ENCODE results near the gene PPIH. TPM values are rescaled to one million over a fixed set of nuclear protein-coding genes. Genes with fewer than 3 reads are reported as not detected.
"Not testable (repeated sequence)": the region's sequence is repeated elsewhere in the genome, so short reads cannot be mapped to it uniquely, and the experiment has no call there.

PPIH gene
- total RNA-seq (2014; rRNA removed; shearing (Covaris generic); ENCODE audit: low replicate concordance) = 42.1 and 53.0 TPM in 2 replicates

DNA sequence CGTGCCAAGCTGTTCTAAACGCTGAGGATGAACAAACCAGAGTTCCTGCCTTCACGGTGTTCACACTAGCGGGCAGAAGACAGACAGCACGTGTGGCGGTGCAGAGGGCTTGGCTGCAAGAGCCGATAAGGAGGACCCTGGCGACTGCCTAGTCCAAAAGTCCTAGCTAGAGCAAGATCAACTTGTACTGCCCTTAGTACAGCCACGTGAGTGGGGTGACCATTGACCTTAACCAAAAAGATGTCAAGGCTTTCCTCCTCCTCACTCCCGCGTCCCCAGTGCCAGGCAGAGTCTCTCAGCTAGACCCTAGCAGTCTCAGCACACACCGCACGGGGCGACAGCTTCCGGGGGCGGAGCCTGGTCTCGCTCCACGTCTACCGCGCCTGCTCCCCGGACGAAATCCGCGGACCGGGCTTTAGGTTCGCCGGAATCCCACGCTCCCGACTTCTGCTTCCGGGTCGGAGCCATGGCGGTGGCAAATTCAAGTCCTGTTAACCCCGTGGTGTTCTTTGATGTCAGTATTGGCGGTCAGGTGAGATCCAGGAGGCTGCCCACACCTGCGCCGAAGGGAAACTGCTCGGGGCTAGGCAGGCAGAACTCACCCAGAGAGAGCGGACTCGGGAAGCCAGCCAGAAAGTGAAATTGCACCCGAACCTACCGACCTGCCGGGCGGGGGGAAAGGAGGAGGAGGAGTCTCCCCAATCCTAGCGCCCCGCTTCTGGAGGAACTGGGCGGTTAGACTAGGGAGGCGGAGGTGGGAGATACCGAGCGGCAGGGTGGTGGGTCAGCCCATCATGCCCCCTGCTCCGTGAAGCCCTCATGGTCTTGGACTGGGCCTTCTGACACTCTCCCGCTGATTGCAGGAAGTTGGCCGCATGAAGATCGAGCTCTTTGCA lies at the start of gene PPIH:
PPIH (plus strand) TSS at position 443 of the 896 bp plus-strand sequence; CDS start at position 467, 24 bp downstream.
- H3K9me2 ChIP-seq (replicated peaks; ENCODE audit: insufficient read depth, low read length) = no peaks in the 10 kb centered on the region
- peaks cover 26% of the 10 kb centered on the region; the same call in 1 of the 2 replicates for H3K36me3 ChIP-seq (ENCODE audit: insufficient read depth, low read length)
- peak within 1 kb of the TSS; percentile 81 for H3K4me2 ChIP-seq (ENCODE audit: low read depth, low read length, poor library complexity, severe bottlenecking)
- peak within 1 kb of the TSS; percentile 84 for H3K4me3 ChIP-seq (ENCODE audit: low read length)
- no peaks in the 10 kb centered on the region for H4K20me1 ChIP-seq (ENCODE audit: insufficient read depth, low read depth, low read length)
- H2AFZ ChIP-seq (ENCODE audit: low read length) = peak within 1 kb of the TSS; percentile 62; the same call in 1 of the 2 replicates
- no peaks in the 10 kb centered on the region for H3K27me3 ChIP-seq (ENCODE audit: low read length)
- H3K9me3 ChIP-seq (ENCODE audit: low read length) = no peaks in the 10 kb centered on the region
- peaks cover 48% of the 10 kb centered on the region for H3K79me2 ChIP-seq (ENCODE audit: low read length)
- H3K9ac ChIP-seq (ENCODE audit: low read length) = peak within 1 kb of the TSS; percentile 85
- no peak within 1 kb of the TSS; the same call in 1 of the 2 replicates for H3K27ac ChIP-seq (ENCODE audit: low read length)
- peak; percentile 98 for DNase-seq
- peaks cover 23% of the 10 kb centered on the region for H3K4me1 ChIP-seq (ENCODE audit: low read length)

- no peaks in the 10 kb centered on the region; the same call in 1 of the 2 replicates for H3K4me1 ChIP-seq (ENCODE audit: low read length)
- H2AFZ ChIP-seq (ENCODE audit: low read length) = no peak overlapping the region
- no peak overlapping the region for H3K4me2 ChIP-seq (ENCODE audit: low read depth, low read length, poor library complexity, severe bottlenecking)
- H4K20me1 ChIP-seq (ENCODE audit: insufficient read depth, low read depth, low read length) = no peaks in the 10 kb centered on the region
- no peak for DNase-seq
- H3K79me2 ChIP-seq (ENCODE audit: low read length) = no peaks in the 10 kb centered on the region
- no peak overlapping the region for H3K27ac ChIP-seq (ENCODE audit: low read length)
- H3K9ac ChIP-seq (ENCODE audit: low read length) = no peak overlapping the region
- H3K9me2 ChIP-seq (replicated peaks; ENCODE audit: insufficient read depth, low read length) = no peaks in the 10 kb centered on the region
- no peaks in the 10 kb centered on the region for H3K9me3 ChIP-seq (ENCODE audit: low read length)
- H3K4me3 ChIP-seq (ENCODE audit: low read length) = no peak overlapping the region
- no peaks in the 10 kb centered on the region for H3K27me3 ChIP-seq (ENCODE audit: low read length)
- H3K36me3 ChIP-seq (ENCODE audit: insufficient read depth, low read length) = no peaks in the 10 kb centered on the region
These were observed 44.5 kb upstream of the PPIH start for GRCh38 chr1:42613803-42614131.

- H4K20me1 ChIP-seq (ENCODE audit: insufficient read depth, low read depth, low read length) = no peaks in the 10 kb centered on the region
- H3K4me2 ChIP-seq (ENCODE audit: low read depth, low read length, poor library complexity, severe bottlenecking) = no peak overlapping the region
- H3K79me2 ChIP-seq (ENCODE audit: low read length) = no peaks in the 10 kb centered on the region
- H3K27me3 ChIP-seq (ENCODE audit: low read length) = no peaks in the 10 kb centered on the region
- no peaks in the 10 kb centered on the region for H3K9me3 ChIP-seq (ENCODE audit: low read length)
- no peak overlapping the region for H3K27ac ChIP-seq (ENCODE audit: low read length)
- H3K4me1 ChIP-seq (ENCODE audit: low read length) = no peaks in the 10 kb centered on the region; the same call in 1 of the 2 replicates
- H3K4me3 ChIP-seq (ENCODE audit: low read length) = no peak overlapping the region
- no peak overlapping the region for H3K9ac ChIP-seq (ENCODE audit: low read length)
- no peak for DNase-seq
- no peak overlapping the region for H2AFZ ChIP-seq (ENCODE audit: low read length)
- no peaks in the 10 kb centered on the region for H3K9me2 ChIP-seq (replicated peaks; ENCODE audit: insufficient read depth, low read length)
- H3K36me3 ChIP-seq (ENCODE audit: insufficient read depth, low read length) = no peaks in the 10 kb centered on the region
These were observed 39.4 kb upstream of the PPIH start for GRCh38 chr1:42618866-42619265.

DNA sequence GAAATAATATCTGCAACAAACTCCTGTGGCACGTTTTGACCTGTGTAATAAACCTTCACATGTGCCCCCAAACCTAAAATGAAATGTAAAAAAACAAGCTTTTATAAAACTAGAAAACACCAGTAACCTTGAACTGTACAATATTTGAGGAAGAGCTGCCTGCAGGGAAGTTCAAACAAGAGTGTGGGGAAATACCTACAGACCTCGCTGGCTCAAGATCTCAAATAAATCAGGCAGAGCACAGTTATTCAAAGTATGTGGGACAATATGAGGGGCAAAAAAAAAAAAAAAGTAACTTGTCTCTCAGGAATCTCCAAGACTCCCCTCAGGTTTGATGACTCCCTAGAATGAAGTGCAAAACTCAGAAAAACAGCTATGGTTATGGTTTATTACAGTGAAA lies 37.9 kb upstream of the PPIH start:
- Histone ChIP-seq H3K9me2 (replicated peaks; ENCODE audit: insufficient read depth, low read length) (no peaks in the 10 kb centered on the region), H3K4me1 (ENCODE audit: low read length) (no peaks in the 10 kb centered on the region; the same call in 1 of the 2 replicates), H2AFZ (ENCODE audit: low read length) (no peak overlapping the region), H3K27me3 (ENCODE audit: low read length) (no peaks in the 10 kb centered on the region), H3K9ac (ENCODE audit: low read length) (no peak overlapping the region), H4K20me1 (ENCODE audit: insufficient read depth, low read depth, low read length) (no peaks in the 10 kb centered on the region), H3K27ac (ENCODE audit: low read length) (no peak overlapping the region), H3K4me3 (ENCODE audit: low read length) (no peak overlapping the region), H3K9me3 (ENCODE audit: low read length) (no peaks in the 10 kb centered on the region), H3K4me2 (ENCODE audit: low read depth, low read length, poor library complexity, severe bottlenecking) (no peak overlapping the region), H3K36me3 (ENCODE audit: insufficient read depth, low read length) (no peaks in the 10 kb centered on the region), H3K79me2 (ENCODE audit: low read length) (no peaks in the 10 kb centered on the region)
- no peak for DNase-seq

DNA sequence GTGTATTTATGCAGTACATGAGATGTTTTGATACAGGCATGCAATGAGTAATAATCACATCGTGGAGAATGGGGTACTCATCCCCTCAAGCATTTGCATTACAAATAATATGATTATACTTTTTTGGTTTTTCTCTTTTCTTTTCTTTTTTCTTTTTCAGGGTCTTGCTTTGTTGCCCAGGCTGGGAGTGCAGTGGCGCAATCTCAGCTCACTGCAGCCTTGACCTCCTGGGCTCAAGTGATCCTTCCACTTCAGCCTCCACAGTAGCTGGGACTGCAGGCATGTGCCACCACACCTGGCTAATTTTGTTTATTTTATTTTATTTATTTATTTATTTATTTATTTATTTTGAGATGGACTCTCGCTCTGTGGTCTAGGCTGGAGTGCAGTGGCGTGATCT lies 37.0 kb upstream of the PPIH start:
- not testable (repeated sequence) for H3K79me2 ChIP-seq (ENCODE audit: low read length); DNase-seq; H3K4me2 ChIP-seq (ENCODE audit: low read depth, low read length, poor library complexity, severe bottlenecking); H3K9me2 ChIP-seq (replicated peaks; ENCODE audit: insufficient read depth, low read length); H2AFZ ChIP-seq (ENCODE audit: low read length); H3K4me1 ChIP-seq (ENCODE audit: low read length); H3K27ac ChIP-seq (ENCODE audit: low read length); H3K9me3 ChIP-seq (ENCODE audit: low read length); H3K27me3 ChIP-seq (ENCODE audit: low read length); H3K36me3 ChIP-seq (ENCODE audit: insufficient read depth, low read length); H3K9ac ChIP-seq (ENCODE audit: low read length); H4K20me1 ChIP-seq (ENCODE audit: insufficient read depth, low read depth, low read length); H3K4me3 ChIP-seq (ENCODE audit: low read length)

GRCh38 chr1:42627205-42627604 lies 31.0 kb upstream of the PPIH start:
- H3K4me2 ChIP-seq (ENCODE audit: low read depth, low read length, poor library complexity, severe bottlenecking); H3K27ac ChIP-seq (ENCODE audit: low read length); H2AFZ ChIP-seq (ENCODE audit: low read length); H3K9ac ChIP-seq (ENCODE audit: low read length); DNase-seq; H3K4me3 ChIP-seq (ENCODE audit: low read length); H3K4me1 ChIP-seq (ENCODE audit: low read length); H3K36me3 ChIP-seq (ENCODE audit: insufficient read depth, low read length); H4K20me1 ChIP-seq (ENCODE audit: insufficient read depth, low read depth, low read length); H3K9me2 ChIP-seq (replicated peaks; ENCODE audit: insufficient read depth, low read length); H3K79me2 ChIP-seq (ENCODE audit: low read length); H3K9me3 ChIP-seq (ENCODE audit: low read length); H3K27me3 ChIP-seq (ENCODE audit: low read length): not testable (repeated sequence)

GRCh38 chr1:42639116-42639515 lies 19.1 kb upstream of the PPIH start:
- DNase-seq = no peak
- Histone ChIP-seq H2AFZ (ENCODE audit: low read length) (no peak overlapping the region), H4K20me1 (ENCODE audit: insufficient read depth, low read depth, low read length) (no peaks in the 10 kb centered on the region), H3K9me3 (ENCODE audit: low read length) (no peaks in the 10 kb centered on the region), H3K4me1 (ENCODE audit: low read length) (no peaks in the 10 kb centered on the region), H3K9me2 (replicated peaks; ENCODE audit: insufficient read depth, low read length) (no peaks in the 10 kb centered on the region), H3K27me3 (ENCODE audit: low read length) (no peaks in the 10 kb centered on the region), H3K9ac (ENCODE audit: low read length) (no peak overlapping the region), H3K36me3 (ENCODE audit: insufficient read depth, low read length) (no peaks in the 10 kb centered on the region), H3K79me2 (ENCODE audit: low read length) (no peaks in the 10 kb centered on the region), H3K4me3 (ENCODE audit: low read length) (no peak overlapping the region), H3K4me2 (ENCODE audit: low read depth, low read length, poor library complexity, severe bottlenecking) (no peak overlapping the region), H3K27ac (ENCODE audit: low read length) (no peak overlapping the region)

GRCh38 chr1:42646056-42646455 lies 12.2 kb upstream of the PPIH start:
- no peak for DNase-seq
- Histone ChIP-seq H3K27me3 (ENCODE audit: low read length) (no peaks in the 10 kb centered on the region), H4K20me1 (ENCODE audit: insufficient read depth, low read depth, low read length) (no peaks in the 10 kb centered on the region), H3K4me2 (ENCODE audit: low read depth, low read length, poor library complexity, severe bottlenecking) (no peak overlapping the region), H3K4me3 (ENCODE audit: low read length) (no peak overlapping the region), H3K9me3 (ENCODE audit: low read length) (no peaks in the 10 kb centered on the region), H3K4me1 (ENCODE audit: low read length) (no peaks in the 10 kb centered on the region), H3K9ac (ENCODE audit: low read length) (no peak overlapping the region), H3K79me2 (ENCODE audit: low read length) (no peaks in the 10 kb centered on the region), H3K27ac (ENCODE audit: low read length) (no peak overlapping the region), H3K36me3 (ENCODE audit: insufficient read depth, low read length) (no peaks in the 10 kb centered on the region), H3K9me2 (replicated peaks; ENCODE audit: insufficient read depth, low read length) (no peaks in the 10 kb centered on the region), H2AFZ (ENCODE audit: low read length) (no peak overlapping the region)

Measured in Karpas-422 (cell line).